HG03457 (cell line): Measurements from ENCODE around the gene FAM53A.

Experiments used
- ATAC-seq: cut with Tn5 transposase; IDR thresholded peaks from one replicate; pipeline ENCODE4 v1.9.1; 2021; ENCODE audit warnings: moderate number of reproducible peaks; ENCODE audit not compliant: unreplicated experiment

FAM53A gene

DNA sequence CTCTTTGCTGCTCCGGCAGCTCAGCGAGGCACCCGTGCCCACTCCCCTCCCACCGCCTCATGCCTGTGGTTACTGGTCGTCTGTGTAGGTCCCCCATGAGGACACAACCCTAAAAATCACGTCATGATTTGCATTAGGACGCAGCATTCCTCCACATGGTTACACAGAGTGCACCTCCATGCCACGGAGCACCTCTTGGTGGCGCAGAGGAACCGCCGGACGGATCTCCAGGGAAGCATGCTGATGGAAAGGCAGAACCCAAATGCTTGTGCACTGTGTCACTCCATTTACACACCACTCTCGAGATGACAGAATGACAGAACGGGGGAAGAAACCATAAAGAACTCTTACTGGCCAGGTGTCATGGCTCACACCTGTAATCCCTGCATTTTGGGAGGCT lies 22.4 kb downstream of the FAM53A start:
- no peak for ATAC-seq

DNA sequence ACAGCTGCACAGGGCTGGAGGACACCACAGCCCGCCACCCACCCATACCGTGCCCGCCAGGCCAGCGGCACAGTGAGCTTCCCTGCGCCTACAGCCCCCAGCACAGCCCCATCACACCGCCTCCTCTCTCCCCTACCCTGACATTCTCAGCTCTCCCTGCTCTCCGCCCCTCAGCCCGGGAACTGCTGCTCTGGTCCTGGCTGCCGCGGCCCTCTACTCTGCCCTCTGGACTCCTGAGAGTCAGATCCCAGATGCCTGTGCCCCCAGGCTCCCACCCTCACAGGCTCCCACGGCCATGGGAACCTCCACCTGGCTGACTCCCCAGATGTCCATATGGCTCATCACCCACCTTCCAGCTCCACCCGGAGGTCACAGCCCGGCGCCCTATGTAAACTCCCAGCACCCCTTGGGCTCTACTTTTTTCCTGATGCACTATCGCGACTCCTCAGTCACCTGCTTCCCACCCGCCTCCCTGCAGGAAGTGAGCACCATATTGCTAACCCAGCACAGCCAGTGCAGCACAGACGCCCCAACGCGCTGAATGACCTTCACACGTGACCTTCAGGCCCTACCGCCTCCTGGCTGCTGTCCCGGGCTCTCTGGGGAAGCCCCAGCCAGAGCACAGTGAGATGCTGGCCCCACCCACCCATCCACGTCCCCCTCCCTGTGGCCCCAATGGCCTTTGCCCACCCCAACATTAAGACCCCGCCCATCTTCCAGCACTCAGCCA lies 23.0 kb downstream of the FAM53A start:
- no peak for ATAC-seq

DNA sequence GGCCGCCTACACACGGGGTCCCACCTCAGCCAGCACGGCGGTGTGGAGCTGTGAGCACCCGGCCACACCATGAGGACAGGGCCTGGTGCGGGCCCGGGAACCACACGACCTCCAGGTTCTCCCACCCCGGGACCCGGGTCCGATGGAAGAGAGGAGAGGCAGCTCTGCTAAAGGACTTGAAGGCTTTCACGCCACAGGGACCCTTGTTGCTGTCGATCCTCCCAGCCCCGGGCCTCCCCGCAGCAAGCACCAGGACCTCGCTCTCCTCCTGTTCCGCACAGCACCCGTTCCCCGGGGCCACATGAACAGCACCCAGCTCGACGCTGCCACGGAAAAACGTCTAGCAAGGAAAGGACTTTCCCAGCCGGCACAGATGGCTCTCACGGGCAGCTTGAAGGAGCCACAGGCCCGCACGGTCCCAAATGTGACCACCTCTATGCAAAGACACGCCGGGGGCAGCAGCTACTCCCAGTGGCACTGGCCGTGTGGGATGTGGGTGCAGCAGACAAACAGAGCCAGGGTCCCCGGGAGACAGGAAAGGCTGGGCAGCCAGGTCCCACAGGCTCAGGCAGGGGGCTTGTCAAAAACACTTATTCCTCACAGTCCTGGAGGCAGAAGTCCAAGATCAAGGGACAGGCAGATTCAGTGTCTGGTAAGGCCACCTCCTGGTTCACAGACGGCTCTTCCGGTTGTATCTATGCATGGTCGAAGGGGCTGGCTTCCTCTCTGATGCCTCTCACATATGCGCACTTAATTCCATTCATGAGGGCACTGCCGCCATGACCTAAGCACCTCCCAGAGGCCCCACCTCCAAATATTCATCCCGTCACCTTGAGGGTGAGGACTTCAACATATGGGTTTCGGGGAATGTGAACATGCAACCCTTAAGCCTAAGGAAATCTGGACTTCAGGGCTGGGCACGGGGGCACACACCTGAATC lies 24.7 kb downstream of the FAM53A start:
- no peak for ATAC-seq

DNA sequence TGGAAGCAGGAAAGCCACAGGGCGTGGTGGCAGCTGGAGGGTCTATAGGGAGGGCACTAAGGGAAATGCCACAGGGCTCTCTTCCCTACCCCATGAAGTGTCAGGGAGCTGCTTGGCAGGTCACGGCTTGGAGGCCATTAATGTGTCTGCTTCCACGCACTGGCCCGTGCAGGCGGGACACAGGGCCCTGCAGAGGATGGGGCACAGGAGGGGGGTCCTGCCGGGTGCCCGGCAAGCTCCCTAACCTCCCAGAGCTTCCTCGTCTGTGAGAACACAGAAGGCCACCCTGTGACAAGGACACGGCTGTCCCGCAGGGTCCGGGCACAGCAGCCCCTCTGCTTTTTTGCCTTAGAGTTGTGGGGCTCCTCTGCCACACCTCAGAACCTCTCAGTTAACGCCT lies 25.5 kb downstream of the FAM53A start:
- ATAC-seq, result no peak

DNA sequence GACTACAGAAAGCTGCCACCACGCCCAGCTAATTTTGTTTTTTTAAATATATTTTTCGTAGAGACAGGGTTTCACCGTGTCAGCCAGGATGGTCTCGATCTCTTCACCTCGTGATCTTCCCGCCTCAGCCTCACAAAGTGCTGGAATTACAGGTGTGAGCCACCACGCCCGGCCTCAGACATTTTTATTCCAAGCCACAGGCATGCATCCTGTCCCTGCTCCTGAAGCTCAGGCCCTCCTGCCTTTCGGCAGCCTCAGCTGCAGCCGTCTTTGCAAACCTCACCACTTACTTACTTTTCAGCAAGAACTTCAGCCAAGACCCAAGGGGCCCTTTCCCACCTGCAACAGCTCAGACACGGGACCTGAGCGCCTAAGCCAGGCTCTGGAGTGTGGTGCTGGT lies 26.0 kb downstream of the FAM53A start:
- ATAC-seq, result no peak

DNA sequence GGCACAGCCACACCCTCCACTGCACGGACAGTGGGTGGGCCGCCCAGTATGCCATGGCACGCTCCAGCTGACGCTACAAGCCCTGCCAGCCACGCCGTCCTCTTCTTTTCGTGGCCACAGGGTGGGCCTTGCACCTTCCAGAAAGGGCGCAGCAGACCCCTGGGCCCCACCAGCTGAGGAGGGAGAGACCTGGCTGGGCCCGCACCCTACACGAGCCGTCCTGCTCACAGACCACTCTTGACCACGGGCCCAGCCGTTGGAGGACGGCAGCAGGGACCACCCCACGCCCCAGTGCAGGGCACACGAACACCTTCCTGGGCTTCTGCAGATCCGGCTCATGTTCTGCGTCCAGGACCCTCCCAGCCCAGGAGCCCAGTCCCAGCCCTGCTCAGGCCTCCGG lies 27.1 kb downstream of the FAM53A start:
- no peak for ATAC-seq

DNA sequence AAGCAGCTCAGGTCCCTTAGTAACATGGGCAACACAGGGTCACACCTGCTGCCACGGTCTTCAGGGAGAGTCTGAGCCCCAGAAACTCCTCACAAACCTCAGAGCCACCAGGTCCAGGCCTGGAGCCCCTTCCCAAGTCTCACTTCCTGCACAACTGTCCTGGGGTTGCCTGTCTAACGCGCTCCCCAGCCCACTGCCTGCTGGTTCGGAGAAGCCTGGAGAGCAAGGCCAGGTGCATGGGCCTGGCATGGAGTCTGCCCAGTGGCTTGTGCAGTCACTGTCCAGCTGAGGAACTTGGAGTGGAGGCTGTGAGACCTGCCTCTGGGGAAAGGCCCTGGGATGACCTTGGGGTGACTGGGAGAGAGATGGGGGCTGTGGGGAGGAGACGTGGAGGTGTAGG lies 28.0 kb downstream of the FAM53A start:
- no peak for ATAC-seq

DNA sequence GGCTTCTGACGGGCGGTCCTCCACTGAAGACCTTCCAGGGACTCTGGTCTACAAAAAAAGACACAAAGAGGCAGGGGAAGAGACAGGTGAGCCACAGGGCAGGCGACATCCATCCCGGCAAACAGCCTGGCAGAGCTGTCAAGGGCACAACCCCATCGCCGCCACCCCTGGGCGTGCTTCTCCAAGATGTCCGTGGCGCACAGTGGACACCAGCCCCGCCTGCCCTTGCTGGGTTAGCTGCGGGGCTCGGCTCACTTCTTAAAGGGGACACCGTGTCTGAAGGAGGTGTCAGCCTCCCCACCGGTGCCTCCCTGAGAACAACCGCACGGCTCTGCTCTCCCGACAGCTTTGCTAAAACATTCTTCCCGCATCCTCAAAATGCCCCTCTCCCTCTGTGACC lies 28.4 kb downstream of the FAM53A start:
- ATAC-seq, result no peak

DNA sequence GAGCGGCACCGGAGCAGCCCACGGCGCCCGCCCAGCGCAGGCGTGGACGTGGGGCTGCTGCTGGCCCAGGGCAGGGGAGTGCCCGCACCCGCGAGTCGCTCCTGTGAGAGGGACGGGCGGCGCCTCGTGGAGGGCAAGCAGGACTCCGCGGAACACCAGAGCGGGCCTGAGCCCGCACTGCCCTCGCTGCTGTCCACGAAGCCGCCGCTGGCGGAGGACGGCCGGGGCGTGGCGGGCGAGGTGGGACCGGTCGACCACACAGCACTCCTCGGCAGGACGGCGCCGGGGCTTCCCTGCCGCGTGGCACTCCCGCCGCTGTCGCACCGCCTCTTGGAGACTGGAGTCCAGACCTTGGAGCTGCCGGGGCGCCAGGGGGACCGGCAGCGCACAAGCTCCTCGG lies 29.0 kb downstream of the FAM53A start:
- no peak for ATAC-seq

DNA sequence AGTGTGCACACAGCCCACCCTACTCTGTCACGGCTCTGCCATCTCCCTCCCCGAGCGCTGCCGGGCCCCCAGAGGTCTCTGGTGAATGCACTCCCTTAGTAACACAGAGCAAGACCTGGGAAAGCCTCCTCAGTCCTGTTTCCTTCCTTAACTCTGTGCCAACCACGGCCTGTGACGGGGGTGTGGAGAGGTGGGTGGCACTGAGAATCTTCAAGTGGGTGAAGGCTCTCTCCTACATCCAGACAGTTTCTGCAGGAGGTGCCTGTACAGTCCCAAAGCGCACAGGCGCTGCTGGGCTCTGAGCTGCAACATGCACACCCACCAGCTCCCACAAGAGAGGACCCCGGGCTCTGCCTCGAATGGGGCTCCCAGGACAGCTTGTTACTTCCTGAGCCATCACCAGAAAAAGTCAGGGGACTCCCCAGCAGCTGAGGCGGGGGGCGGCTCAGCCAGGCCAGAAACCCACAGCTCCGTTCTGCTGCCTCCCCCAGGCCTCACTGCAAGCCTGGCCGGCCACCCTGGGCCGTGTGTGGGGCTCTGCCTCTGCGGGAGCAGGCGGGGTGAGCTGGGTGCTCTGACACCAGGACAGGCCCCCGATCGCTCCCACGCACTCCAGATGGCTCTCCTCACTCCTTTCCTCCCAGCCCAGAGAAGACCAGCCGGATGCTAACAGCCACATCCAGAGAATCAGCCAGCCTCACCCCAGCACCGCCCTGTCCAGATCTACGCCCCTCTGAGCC lies 29.7 kb downstream of the FAM53A start:
- ATAC-seq, result no peak

DNA sequence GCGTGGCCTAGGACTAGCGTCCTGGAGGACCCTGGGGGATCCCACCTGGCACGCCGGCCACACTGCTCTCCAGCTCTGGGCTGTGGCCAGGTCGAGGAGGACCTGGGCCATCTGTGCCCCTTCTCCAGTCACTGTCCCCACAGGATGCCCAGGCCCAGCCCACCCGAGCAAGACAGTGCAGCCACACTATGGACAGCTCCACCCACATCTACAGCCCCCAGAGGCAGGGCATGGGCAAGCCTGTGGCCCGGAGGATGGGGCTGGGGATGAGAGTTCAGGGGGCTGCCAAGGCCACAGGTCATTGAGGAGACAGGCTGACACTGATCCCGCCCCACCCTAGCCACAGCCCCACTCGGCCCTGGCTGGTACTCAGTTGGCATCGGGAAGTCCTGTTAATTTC lies 30.3 kb downstream of the FAM53A start:
- ATAC-seq, result no peak

DNA sequence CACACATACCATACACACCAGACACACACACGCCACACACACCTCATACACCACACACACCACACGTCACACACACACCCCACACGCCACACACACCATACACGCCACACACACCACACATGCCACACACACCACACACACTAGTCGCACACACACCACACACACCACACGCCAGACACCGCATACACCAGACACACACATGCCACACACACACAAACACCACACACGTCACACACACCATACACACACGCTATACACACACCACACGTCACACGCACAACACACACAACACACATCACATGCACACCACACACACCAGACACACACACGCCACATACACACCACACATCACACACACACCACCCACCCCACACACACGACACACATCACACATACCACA lies 32.0 kb downstream of the FAM53A start:
- no peak for ATAC-seq

DNA sequence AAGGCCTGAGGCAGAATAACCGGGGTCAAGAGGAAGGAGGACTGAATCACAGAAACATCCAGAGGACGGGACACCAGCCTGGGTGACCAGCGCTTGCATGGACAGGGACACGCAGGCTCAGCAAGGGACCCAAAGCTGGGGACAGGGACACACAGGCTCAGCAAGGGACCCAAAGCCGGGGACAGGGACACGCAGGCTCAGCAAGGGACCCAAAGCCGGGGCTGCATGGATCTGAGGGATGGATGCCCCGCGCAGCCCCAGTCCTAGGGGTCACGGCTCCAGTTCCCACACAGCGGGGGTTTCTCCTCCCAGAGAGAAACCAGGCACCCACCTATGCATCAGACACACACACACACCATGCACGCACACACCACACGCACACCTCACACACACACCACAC lies 32.5 kb downstream of the FAM53A start:
- no peak for ATAC-seq

DNA sequence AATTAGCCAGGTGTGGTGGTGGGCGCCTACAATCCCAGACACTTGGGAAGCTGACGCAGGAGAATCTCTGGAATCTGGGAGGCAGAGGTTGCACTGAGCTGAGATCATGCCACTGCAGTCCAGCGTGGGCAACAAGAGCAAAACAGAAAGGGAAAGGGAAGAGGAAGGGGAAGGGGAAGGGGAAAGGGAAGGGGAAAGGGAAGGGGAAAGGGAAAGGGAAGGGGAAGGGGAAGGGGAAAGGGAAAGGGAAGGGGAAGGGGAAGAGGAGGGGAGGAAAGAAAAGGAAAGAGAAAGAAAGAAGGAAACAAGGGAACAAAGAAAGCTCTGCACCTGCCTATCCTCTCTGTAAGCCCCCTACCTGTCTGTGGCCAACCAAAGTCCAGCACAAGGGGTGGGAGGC lies 35.2 kb downstream of the FAM53A start:
- ATAC-seq, result no peak

DNA sequence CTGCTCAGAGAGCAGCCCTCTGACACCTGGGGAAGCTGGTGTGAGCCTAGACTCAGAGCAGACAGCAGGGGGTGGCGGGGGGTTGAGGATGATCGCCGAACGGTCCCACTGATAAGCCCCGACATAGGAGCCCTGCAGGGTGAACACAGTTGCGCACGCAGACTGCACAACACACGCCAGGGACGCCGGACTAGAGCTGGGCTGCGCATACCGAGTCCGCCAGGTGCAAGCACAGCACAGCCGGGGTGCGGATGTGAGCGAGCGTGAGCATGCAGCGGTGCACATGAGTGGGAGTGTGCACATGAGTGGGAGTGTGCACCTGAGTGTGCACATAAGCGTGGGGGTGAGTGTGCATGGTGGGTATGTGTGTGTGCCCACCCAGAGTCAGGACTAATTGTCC lies 36.7 kb downstream of the FAM53A start:
- ATAC-seq, result no peak

DNA sequence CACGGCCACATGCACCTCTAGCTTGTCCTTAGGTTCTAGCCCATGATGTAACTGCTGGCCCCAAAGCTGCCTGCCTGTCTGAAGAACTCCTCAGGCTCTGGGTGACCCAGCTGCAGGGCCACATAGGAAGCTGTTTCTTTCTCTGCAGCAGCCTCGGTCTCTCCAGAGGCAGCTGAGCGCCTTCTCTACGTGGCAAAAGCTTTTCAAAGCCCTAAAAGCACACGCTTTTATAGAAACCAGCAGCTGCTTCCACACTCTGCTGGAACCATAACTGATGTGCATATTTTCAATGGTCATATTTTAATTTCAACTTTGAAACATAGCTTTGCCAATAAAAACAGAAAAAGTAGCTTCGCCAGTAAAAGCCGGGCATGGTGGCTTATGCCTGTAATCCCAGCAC lies 37.4 kb downstream of the FAM53A start:
- ATAC-seq, result no peak

DNA sequence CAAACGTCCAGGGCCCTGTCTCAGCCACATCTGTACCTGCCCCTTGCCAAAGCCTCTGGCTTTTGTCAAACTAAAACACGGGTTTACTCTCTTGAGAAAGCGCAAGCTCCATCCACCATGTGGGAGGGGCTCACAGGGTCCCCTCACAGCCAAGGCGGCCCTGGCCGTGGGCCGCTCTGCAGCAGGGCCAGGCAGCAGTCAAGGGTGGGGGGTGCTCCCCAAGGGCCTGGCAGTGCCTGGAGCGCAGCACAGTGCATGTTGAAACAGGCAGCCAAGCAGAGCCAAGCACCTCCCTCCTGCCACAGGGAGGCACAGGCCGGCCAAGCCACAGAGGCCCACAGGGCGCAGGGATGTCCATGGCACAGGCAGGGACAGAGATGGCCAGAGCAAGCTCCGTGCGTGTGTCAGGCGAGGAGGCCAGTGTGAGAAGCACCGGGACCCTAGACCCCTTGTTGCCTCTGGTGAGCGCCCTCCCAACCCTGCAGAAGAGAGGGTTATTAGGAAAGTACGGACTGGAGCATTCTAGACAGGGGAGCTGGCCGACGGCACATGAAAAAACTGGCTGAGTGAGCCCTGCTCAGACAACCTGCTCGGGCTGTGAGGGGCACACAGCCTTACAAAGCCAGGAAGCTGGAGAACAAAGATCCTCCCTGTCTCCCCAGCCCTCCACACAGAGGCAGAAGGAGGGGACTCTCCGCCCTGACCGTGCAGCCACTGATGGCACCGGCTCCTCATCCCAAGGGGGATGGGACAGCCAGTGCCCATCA lies 39.0 kb downstream of the FAM53A start:
- no peak for ATAC-seq

DNA sequence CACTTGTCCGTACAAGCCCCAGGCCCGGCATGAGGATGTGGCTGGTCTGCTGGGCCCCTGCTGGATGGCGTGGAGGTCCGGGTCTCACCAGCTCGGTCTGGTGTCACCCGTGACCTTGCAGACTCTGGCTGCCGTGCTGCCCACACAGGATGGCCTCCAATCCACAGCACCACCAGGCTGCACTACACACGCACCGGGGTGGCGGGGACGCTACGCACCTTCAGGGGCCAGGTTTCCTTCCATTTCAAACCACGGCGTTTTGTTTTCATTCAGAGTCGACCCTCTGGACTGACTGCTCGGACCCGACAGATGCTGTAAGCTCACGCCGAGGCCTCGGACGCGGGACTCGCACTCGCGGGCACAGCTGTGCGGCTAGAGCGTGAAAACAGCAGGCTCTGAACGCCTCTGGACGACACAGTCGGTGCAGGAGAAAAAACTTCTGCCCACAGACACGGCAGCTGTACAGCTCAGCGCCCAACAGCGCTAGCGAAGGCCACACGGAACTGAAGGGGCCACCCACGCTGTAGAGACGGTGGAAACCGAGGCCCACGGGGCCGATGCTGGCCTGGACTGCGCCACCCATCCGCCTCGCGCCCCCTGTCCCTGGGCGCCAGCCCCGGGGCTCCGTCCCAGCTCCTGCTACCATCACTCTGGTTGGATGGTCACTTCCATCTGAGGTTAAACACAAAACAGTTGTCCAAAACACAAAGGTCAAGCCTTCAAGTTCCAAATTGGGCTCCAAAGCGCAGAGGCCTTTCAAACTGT lies 40.0 kb downstream of the FAM53A start:
- no peak for ATAC-seq

DNA sequence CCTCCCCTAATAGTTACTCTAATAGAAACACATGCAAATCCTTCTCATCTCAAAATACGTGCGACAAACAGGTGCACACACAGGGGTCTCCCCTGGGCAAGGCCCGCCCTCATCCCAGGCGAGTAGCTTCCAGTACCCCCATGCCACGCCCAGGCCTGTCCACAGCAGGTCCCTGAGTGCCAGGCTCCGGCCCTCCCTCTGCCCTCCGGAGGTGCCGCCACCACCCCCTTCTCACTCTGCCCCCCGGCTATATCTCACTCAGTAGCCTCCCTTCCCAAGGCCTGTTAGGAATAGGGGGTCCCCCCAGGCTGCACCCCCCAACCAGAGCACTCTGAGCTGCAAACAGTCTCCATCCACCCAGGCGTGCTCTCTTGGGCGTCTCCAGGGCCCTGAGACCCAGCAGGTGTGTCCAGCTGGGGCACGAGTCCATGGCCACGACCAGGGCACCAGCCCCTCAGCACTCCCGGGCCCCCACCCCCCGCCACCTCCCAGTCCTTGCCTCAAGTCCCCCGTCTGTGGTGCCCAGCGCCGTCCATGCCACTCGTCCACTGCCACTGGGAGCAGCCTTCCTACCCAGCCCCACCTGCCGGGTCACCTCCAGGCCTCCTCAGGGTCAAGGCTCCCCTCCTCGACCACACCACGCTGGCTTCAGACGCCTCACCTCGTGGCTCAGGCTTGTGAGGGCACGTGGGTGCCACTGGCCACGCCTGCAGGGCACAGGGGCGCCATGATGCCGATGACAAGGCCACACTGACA lies 41.7 kb downstream of the FAM53A start:
- ATAC-seq, result no peak
